Lower leg skin (tissue), 4 donors: Measurements from ENCODE around the gene UST. TPM values are rescaled to one million over a fixed set of nuclear protein-coding genes. Genes with fewer than 3 reads are reported as not detected.
"Not testable (repeated sequence)": the region's sequence is repeated elsewhere in the genome, so short reads cannot be mapped to it uniquely, and the experiment has no call there.

Source experiments
- DNase-seq, 2 donors: peaks; one replicate each; pipeline ENCODE4 v3.0.0-alpha.2; 2019; ENCODE audit warnings: low spot score in 2 of 2
- H3K4me3 ChIP-seq: fragments of 200-600 bp; sonication (generic); 2 replicates; pipeline ENCODE4 v1.5.1; 2017; ENCODE audit warnings: mild to moderate bottlenecking, low read depth; ENCODE audit not compliant: poor library complexity, severe bottlenecking
- CTCF ChIP-seq, 3 donors: fragments of 450-650 bp; IDR thresholded peaks; one replicate each; pipeline ENCODE4 v1.5.1; 2016; ENCODE audit warnings: antibody characterized with exemption in 3 of 3, mild to moderate bottlenecking in 3 of 3, moderate library complexity in 2 of 3
- POLR2A ChIP-seq, 2 donors: fragments of 450-650 bp; IDR thresholded peaks; one replicate each; pipeline ENCODE4 v1.6.1; 2016 to 2017; ENCODE audit warnings: antibody characterized with exemption in 2 of 2, mild to moderate bottlenecking in 1 of 2, moderate library complexity in 1 of 2
- WGBS, 2 donors: methylation state at CpG; one replicate each; pipeline ENCODE4 v1.1.5; 2018; 5-methylcytosine and 5-hydroxymethylcytosine counted together
- intact Hi-C: fragments of 100-400 bp; cut with DNase I; formaldehyde crosslinking; loops from one replicate; pipeline ENCODE4 v1.15.0; 2023; ENCODE audit warnings: low total_unique reads
- total RNA-seq, 4 donors: library from RNA; depleted of rRNA; stranded (reverse); fragments of >200 nt; gene quantifications; one replicate each; pipeline ENCODE4 v1.1.0, GENCODE V29; 2016

Gene UST
- total RNA-seq, 4 donors from 2014 or later, result 12.2 to 21.7 (median 17.7) TPM

DNA sequence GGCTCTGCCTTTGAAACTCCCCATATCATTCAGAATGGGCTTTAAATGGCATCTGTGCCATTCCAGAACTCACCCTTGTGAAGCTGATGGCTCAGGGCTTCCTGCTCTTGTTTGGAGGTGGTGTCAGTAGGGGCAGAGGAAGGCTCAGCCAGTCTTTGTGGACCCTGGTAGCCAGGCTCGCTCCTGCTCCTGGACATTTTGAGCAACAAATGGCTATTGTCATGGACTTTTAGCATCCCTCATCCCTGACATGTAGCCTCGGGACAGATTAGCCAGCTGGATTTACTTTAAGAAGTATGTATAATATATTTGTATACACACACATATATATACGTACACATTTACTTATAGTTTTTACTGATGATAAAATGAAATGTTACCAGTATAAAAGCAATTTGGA is 104.1 kb downstream of the UST start:
- no peak for DNase-seq
- intact Hi-C loops, result no loop called here
- 96 to 97% methylated on average over 3 of the region's 3 CpGs for WGBS, 2 donors
- TF ChIP-seq CTCF (IDR thresholded peaks at IDR 0.05) (no peak), POLR2A (IDR thresholded peaks at IDR 0.05) (no peak)
- H3K4me3 ChIP-seq, result no peak overlapping the region

- no peak for DNase-seq
- TF ChIP-seq CTCF (IDR thresholded peaks at IDR 0.05) (no peak), POLR2A (IDR thresholded peaks at IDR 0.05) (no peak)
- H3K4me3 ChIP-seq, result no peak overlapping the region
- WGBS, 2 donors, result 54 to 64% methylated on average over 16 of the region's 16 CpGs
- intact Hi-C loops, result no loop called here
Measured at GRCh38 chr6:148851683-148852556, 105.1 kb downstream of the UST start.

GRCh38 chr6:148852688-148853087 is 105.9 kb downstream of the UST start:
- TF ChIP-seq CTCF (IDR thresholded peaks at IDR 0.05) (no peak), POLR2A (IDR thresholded peaks at IDR 0.05) (no peak)
- no peak for DNase-seq
- WGBS, 2 donors, result 84 to 90% methylated on average over 6 of the region's 6 CpGs
- intact Hi-C loops, result no loop called here
- H3K4me3 ChIP-seq, result no peak overlapping the region

- WGBS, 2 donors, result 85 to 91% methylated on average over 3 of the region's 3 CpGs
- H3K4me3 ChIP-seq, intact Hi-C loops, DNase-seq: not testable (repeated sequence)
Measured at GRCh38 chr6:148853113-148853512, 106.3 kb downstream of the UST start.

DNA sequence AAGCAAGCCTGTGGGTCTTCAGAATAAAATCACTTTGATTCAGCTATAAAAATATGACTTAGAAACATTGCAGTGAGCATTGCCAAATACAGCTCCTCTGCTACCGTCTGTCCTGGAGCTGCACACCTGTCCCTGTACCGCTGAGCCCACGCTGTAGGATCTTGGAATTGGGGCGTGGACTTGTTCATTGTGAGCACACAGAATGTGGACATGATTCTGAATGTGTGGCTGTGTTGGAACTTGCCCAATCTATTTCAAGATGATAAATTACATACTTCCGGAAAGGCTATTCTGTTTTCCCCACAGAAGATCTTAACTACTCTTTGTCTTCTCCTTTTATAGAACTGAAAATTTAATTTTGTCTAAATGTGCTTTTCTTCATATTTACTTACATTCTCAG is 107.3 kb downstream of the UST start:
- DNase-seq, result no peak
- TF ChIP-seq POLR2A (IDR thresholded peaks at IDR 0.05) (no peak), CTCF (IDR thresholded peaks at IDR 0.05) (no peak)
- intact Hi-C loops, result no loop called here
- 10 to 16% methylated on average over 5 of the region's 5 CpGs for WGBS, 2 donors
- H3K4me3 ChIP-seq, result no peak overlapping the region

GRCh38 chr6:148854992-148855391 is 108.2 kb downstream of the UST start:
- TF ChIP-seq CTCF (IDR thresholded peaks at IDR 0.05) (no peak), POLR2A (IDR thresholded peaks at IDR 0.05) (no peak)
- intact Hi-C loops, result no loop called here
- DNase-seq, result no peak
- WGBS, 2 donors, result 72 to 79% methylated on average over 11 of the region's 11 CpGs
- no peak overlapping the region for H3K4me3 ChIP-seq
